ENCODE measurements around the gene ZBED1. TPM values are rescaled to one million over a fixed set of nuclear protein-coding genes. Genes with fewer than 3 reads are reported as not detected.
"Not testable (repeated sequence)": the region's sequence is repeated elsewhere in the genome, so short reads cannot be mapped to it uniquely, and the experiment has no call there.

ZBED1 gene
- polyA plus RNA-seq, 1 donor: 35.9 TPM

DNA sequence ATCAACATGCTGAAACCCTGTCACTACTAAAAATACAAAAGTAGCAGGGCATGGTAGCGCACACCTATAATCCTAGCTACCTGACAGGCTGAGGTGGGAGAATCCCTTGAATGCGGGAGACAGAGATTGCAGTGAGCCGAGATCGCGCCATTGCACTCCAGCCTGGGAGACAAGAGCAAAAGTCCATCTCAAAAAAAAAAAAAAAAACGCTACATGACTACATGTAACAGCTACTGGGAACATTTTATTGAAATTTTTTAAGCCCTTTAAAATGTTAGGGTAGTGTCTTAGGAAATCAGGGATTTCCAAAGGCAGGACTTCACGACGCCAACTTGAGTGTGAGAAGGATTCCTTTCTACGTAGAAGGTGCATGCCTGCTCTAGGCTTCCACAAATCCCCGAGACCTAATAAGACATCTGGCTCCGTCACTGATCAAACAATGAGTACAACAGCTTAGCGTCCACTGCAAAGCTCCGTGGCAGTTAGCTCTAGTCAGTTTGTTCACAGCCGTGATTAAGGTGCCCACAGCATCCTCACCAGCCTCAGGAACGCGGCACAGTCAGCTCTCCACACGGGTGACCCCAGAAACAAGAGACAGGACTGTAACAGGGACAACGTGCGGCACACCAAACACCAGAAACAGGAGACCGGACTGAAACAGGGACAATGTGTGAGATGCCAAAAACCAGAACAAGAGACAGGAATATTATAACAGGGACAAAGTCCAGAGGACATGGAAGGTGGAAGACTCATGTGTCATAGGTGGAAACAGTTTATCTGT lies 33.7 kb downstream of the ZBED1 start:
- peak in 1 of 2 donors; percentile 76 for DNase-seq

DNA sequence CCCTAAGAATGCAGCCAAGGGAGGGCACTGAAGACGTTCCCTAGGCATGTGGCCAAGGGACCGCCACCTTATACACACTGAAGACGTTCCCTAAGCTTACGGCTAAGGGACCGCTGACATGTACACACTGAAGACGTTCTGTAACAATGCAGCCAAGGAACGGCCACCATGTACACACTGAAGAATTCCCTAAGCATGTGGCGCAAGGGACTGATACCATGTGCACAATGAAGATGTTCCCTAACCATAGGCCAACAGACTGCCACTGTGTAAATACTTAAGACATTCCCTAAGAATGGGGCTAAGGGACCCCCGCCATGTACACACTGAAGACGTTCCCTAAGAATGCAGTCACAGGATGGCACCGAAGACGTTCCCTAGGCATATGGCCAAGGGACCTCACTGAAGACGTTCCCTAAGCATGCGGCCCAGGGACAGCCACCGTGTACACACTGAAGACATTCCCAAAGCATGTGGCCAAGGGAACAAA lies 36.1 kb downstream of the ZBED1 start:
- DNase-seq: peak in 1 of 2 donors; percentile 25
- Histone ChIP-seq H3K9me3 (ENCODE audit: control insufficient read depth, low read depth, low read length) (no peaks in the 10 kb centered on the region), H3K36me3 (ENCODE audit: control insufficient read depth, insufficient read depth, low read length) (no peaks in the 10 kb centered on the region), H3K27me3 (ENCODE audit: control insufficient read depth, insufficient read depth, low read length) (no peaks in the 10 kb centered on the region), H3K4me1 (ENCODE audit: control insufficient read depth, insufficient read depth, low read length) (no peaks in the 10 kb centered on the region), H3K27ac (ENCODE audit: low read length) (no peak overlapping the region), H3K4me3 (ENCODE audit: low read length) (no peak overlapping the region)
- WGBS (ENCODE audit: insufficient coverage, low lambda C conversion rate): no CpG with 5 or more reads among the region's 15 CpGs

More for the DNA sequence above, 33.7 kb downstream of the ZBED1 start:
- Histone ChIP-seq H3K4me3 (ENCODE audit: low read length) (no peak overlapping the region), H3K27me3 (ENCODE audit: control insufficient read depth, insufficient read depth, low read length) (no peaks in the 10 kb centered on the region), H3K36me3 (ENCODE audit: control insufficient read depth, insufficient read depth, low read length) (no peaks in the 10 kb centered on the region), H3K9me3 (ENCODE audit: control insufficient read depth, low read depth, low read length) (no peaks in the 10 kb centered on the region), H3K27ac (ENCODE audit: low read length) (peak overlapping the region; percentile 69), H3K4me1 (ENCODE audit: control insufficient read depth, insufficient read depth, low read length) (no peaks in the 10 kb centered on the region)
- 20% methylated on average over 1 of the region's 20 CpGs for WGBS (ENCODE audit: insufficient coverage, low lambda C conversion rate)

DNA sequence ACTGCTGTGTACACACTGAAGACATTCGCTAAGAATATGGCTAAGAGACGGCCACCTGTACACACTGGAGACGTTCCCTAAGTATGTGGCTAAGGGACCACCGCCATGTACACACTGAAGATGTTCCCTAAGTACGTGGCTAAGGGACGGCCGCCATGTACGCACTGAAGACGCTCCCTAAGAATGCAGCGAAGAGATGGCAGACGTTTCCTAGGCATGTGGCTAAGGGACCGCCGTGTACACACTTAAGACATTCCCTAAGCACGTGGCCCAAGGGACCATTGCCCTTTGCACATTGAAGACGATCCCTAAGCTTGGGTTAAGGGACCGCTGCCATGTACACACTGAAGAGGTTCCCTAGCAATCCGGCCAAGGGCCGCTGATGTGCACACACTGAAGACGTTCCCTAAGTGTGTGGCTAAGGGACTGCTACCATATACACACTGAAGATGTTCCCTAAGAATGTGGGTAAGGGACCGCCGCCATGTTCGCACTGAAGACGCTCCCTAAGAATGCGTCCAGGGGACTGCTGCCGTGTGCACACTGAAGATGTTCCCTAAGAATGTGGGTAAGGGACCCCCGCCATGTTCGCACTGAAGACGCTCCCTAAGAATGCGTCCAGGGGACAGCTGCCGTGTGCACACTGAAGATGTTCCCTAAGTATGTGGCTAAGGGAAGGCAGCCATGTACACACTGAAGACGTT lies 36.7 kb downstream of the ZBED1 start:
- H3K27me3 ChIP-seq (ENCODE audit: control insufficient read depth, insufficient read depth, low read length): no peaks in the 10 kb centered on the region
- 75% methylated on average over 4 of the region's 31 CpGs for WGBS (ENCODE audit: insufficient coverage, low lambda C conversion rate)
- H3K4me3 ChIP-seq (ENCODE audit: low read length): no peak overlapping the region
- H3K9me3 ChIP-seq (ENCODE audit: control insufficient read depth, low read depth, low read length): no peaks in the 10 kb centered on the region
- DNase-seq: peak in 1 of 2 donors; percentile 32
- H3K36me3 ChIP-seq (ENCODE audit: control insufficient read depth, insufficient read depth, low read length): no peaks in the 10 kb centered on the region
- no peaks in the 10 kb centered on the region for H3K4me1 ChIP-seq (ENCODE audit: control insufficient read depth, insufficient read depth, low read length)
- no peak overlapping the region for H3K27ac ChIP-seq (ENCODE audit: low read length)

DNA sequence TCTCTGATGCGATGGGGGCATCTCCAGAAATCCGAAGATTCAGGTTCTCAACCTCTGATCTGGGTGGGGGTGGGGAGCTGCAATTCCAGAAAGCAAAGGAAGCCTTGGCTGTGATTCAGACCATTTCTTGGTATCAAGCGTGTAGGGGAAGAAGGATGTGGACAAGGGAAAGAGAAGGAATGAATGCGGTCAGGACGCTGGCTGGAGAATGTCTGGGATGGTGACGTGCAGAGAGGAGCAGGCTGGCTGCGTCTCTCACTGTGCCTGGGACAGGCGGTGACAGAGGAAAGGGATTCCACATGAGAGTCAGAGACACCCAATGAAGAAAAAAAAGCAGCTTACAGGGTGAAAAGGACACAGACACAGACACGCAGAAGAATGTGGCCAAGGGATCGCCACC lies 37.3 kb downstream of the ZBED1 start:
- H3K9me3 ChIP-seq (ENCODE audit: control insufficient read depth, low read depth, low read length); H3K36me3 ChIP-seq (ENCODE audit: control insufficient read depth, insufficient read depth, low read length); DNase-seq; H3K4me1 ChIP-seq (ENCODE audit: control insufficient read depth, insufficient read depth, low read length); H3K27ac ChIP-seq (ENCODE audit: low read length); H3K4me3 ChIP-seq (ENCODE audit: low read length); H3K27me3 ChIP-seq (ENCODE audit: control insufficient read depth, insufficient read depth, low read length): not testable (repeated sequence)
- 84% methylated on average over 7 of the region's 10 CpGs for WGBS (ENCODE audit: insufficient coverage, low lambda C conversion rate)

DNA sequence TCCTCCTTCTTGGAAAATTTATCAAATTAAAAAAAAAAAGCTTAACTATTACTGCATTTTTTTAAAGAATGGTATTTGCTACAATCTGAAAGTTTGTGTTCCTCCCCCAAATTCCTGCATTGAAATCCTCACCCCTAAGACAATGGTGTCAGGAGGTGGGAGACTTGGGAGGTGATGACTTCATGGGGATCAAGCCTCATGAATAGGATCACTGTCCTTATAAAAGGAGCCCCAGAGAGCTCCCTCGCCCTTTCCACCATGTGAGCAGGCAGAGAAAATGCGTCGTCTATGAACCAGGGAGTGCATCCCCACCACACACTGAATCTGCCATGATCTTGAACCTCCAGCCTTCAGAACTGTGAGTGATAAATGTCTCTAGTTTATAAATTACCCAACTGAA lies 38.0 kb downstream of the ZBED1 start:
- no peaks in the 10 kb centered on the region for H3K27me3 ChIP-seq (ENCODE audit: control insufficient read depth, insufficient read depth, low read length)
- no peaks in the 10 kb centered on the region for H3K9me3 ChIP-seq (ENCODE audit: control insufficient read depth, low read depth, low read length)
- no peak overlapping the region for H3K27ac ChIP-seq (ENCODE audit: low read length)
- no peaks in the 10 kb centered on the region for H3K4me1 ChIP-seq (ENCODE audit: control insufficient read depth, insufficient read depth, low read length)
- H3K36me3 ChIP-seq (ENCODE audit: control insufficient read depth, insufficient read depth, low read length): no peaks in the 10 kb centered on the region
- DNase-seq: no peak
- no peak overlapping the region for H3K4me3 ChIP-seq (ENCODE audit: low read length)
- WGBS (ENCODE audit: insufficient coverage, low lambda C conversion rate): no CpG with 5 or more reads among the region's 3 CpGs

DNA sequence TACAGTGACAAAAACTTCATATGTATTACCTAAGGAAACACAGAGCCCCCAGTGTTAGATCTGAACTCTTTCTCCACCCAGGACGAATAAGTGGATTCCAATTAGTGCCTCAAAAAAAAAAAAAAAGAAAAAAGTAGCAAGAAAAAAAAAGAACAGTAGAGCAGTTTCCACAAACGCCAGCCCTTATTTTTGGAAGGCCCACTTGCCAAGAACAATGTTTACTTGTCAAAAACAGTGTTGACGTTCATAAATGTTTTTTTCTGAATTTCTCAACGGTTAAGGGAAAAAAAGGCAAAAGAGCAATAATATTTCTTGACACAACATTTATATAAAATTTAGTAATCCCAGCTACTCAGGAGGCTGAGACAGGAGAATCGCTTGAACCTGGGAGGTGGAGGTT lies 38.7 kb downstream of the ZBED1 start:
- no peaks in the 10 kb centered on the region for H3K27me3 ChIP-seq (ENCODE audit: control insufficient read depth, insufficient read depth, low read length)
- H3K9me3 ChIP-seq (ENCODE audit: control insufficient read depth, low read depth, low read length): no peaks in the 10 kb centered on the region
- no peak for DNase-seq
- H3K36me3 ChIP-seq (ENCODE audit: control insufficient read depth, insufficient read depth, low read length): no peaks in the 10 kb centered on the region
- whole genome bisulfite sequencing (ENCODE audit: insufficient coverage, low lambda C conversion rate): 94% methylated on average over 3 of the region's 5 CpGs
- H3K27ac ChIP-seq (ENCODE audit: low read length): no peak overlapping the region
- no peak overlapping the region for H3K4me3 ChIP-seq (ENCODE audit: low read length)
- H3K4me1 ChIP-seq (ENCODE audit: control insufficient read depth, insufficient read depth, low read length): no peaks in the 10 kb centered on the region

DNA sequence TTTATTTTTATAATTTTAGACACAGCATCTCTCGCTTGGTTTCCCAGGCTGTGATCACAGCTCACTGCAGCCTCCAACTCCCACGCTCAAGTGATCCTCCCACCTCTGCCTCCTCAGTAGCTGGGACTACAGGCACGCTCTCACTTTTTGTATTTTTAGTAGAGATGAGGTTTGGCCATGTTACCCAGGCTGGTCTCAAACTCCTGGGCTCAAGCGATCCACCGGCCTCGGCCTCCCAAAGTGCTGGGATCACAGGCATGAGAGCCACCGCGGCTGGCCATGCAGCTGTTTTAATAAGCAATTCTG lies 39.1 kb downstream of the ZBED1 start:
- Histone ChIP-seq H3K9me3 (ENCODE audit: control insufficient read depth, low read depth, low read length) (no peaks in the 10 kb centered on the region), H3K27ac (ENCODE audit: low read length) (no peak overlapping the region), H3K4me3 (ENCODE audit: low read length) (no peak overlapping the region), H3K4me1 (ENCODE audit: control insufficient read depth, insufficient read depth, low read length) (no peaks in the 10 kb centered on the region), H3K36me3 (ENCODE audit: control insufficient read depth, insufficient read depth, low read length) (no peaks in the 10 kb centered on the region), H3K27me3 (ENCODE audit: control insufficient read depth, insufficient read depth, low read length) (no peaks in the 10 kb centered on the region)
- DNase-seq: no peak
- no CpG with 5 or more reads among the region's 8 CpGs for WGBS (ENCODE audit: insufficient coverage, low lambda C conversion rate)

DNA sequence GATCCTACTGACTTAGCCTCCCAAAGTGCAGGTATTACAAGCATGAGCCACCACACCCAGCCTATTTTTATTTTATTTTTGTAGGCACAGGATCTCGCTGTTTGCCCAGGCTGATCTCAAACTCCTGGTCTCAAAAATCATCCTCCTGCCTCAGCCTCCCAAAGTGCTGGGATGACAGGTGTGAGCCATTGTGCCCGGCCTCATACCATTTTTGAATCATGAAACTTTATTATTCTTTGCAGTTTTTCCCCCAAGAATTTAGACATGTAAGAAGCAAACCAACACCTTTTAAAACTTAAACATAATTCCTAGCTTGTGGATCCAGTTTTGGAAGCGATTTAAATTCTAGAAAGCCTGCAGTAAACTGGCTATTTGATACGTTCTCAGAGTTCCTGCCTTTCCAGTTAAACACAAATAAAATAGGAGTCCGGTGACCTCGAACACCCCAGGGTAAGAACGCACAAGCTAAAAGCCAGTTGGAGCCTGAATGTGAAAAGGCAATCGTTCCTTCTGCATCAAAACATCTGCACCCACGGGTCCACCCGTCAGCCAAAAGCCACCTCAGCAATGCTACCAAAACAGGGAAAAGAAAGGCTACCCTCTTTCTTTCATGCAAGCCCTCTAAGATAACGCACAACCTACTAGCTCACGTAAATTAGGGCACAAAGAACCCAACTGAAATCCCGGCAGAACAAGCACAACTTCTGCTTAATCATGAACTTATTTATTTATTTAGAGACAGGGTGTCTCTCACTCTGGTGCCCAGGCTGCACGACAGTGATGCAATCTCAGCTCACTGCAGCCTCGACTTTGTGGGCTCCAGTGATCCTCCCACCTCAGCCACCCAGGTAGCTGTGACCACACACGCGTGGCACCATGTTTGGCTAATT lies 39.7 kb downstream of the ZBED1 start:
- not testable (repeated sequence) for H3K36me3 ChIP-seq (ENCODE audit: control insufficient read depth, insufficient read depth, low read length); H3K27ac ChIP-seq (ENCODE audit: low read length); H3K9me3 ChIP-seq (ENCODE audit: control insufficient read depth, low read depth, low read length); H3K4me3 ChIP-seq (ENCODE audit: low read length); H3K4me1 ChIP-seq (ENCODE audit: control insufficient read depth, insufficient read depth, low read length); H3K27me3 ChIP-seq (ENCODE audit: control insufficient read depth, insufficient read depth, low read length); DNase-seq
- 90% methylated on average over 2 of the region's 17 CpGs for WGBS (ENCODE audit: insufficient coverage, low lambda C conversion rate)

DNA sequence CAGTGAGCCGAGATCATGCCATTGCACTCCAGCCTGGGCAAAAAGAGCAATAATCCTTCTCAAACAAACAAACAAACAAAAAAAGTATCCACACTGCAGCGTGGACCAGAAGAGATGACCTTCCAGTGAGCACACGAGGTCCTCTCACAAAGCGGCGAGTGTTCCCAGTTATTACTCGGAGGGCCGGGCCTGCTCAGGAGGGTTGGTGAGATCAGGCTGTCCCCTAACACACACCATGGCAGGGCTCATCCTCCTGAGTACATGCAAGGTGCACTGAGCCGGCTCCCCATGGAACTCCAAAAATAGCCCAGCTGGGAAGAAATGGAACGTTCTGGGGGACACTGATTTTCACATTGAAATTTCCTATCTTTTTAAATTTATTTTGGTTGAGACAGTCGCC lies 40.7 kb downstream of the ZBED1 start:
- WGBS (ENCODE audit: insufficient coverage, low lambda C conversion rate): 80% methylated on average over 1 of the region's 10 CpGs
- not testable (repeated sequence) for H3K9me3 ChIP-seq (ENCODE audit: control insufficient read depth, low read depth, low read length); H3K4me1 ChIP-seq (ENCODE audit: control insufficient read depth, insufficient read depth, low read length); H3K36me3 ChIP-seq (ENCODE audit: control insufficient read depth, insufficient read depth, low read length); H3K27me3 ChIP-seq (ENCODE audit: control insufficient read depth, insufficient read depth, low read length); H3K4me3 ChIP-seq (ENCODE audit: low read length); DNase-seq; H3K27ac ChIP-seq (ENCODE audit: low read length)

DNA sequence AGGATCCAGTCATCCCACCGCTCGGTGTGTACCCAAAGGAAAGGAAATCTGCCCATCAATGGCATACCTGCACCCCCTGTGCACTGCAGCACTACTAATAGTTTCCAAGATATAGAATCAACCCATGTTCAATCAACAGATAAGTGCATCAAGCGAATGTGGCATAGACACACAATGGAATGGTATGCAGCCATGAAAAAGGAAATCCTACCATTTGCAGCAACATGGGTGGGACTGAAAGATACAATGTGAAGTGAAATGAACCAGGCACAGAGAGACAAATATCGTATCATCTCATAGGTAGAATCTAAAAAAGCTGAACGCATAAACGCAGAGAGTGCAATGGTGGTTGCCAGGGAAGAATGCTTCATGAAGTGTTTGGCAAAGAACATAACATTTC lies 42.5 kb downstream of the ZBED1 start:
- no peaks in the 10 kb centered on the region for H3K4me1 ChIP-seq (ENCODE audit: control insufficient read depth, insufficient read depth, low read length)
- H3K36me3 ChIP-seq (ENCODE audit: control insufficient read depth, insufficient read depth, low read length): no peaks in the 10 kb centered on the region
- no peak overlapping the region for H3K4me3 ChIP-seq (ENCODE audit: low read length)
- H3K27ac ChIP-seq (ENCODE audit: low read length): no peak overlapping the region
- no peak for DNase-seq
- WGBS (ENCODE audit: insufficient coverage, low lambda C conversion rate): 100% methylated on average over 3 of the region's 6 CpGs
- no peaks in the 10 kb centered on the region for H3K27me3 ChIP-seq (ENCODE audit: control insufficient read depth, insufficient read depth, low read length)
- no peaks in the 10 kb centered on the region for H3K9me3 ChIP-seq (ENCODE audit: control insufficient read depth, low read depth, low read length)
